Naive B cell (primary cell): ENCODE data around the gene TMCC3. TPM values are rescaled to one million over a fixed set of nuclear protein-coding genes. Genes with fewer than 3 reads are reported as not detected.
A peak's percentile ranks its signal among the peaks of the same experiment; 100 is the strongest.

Experiments used
- ATAC-seq, 2 donors: fragments of 150-1000 bp; cut with Tn5 transposase; 2 replicates each; pipeline ENCODE4 v1.10.0; 2021; ENCODE audit warnings: low read depth in 2 of 2, mild to moderate bottlenecking in 2 of 2, moderate library complexity in 2 of 2
- DNase-seq: peaks from one replicate; pipeline ENCODE4 v3.0.0; 2022
- H3K27ac Mint-ChIP-seq, 6 donors: one replicate each; pipeline ENCODE4 v1.8.0; 2020 to 2022; ENCODE audit warnings: mild to moderate bottlenecking in 6 of 6, mixed read lengths in 6 of 6, moderate library complexity in 5 of 6, inconsistent platforms in 2 of 6
- H3K27me3 Mint-ChIP-seq, 3 donors: one replicate each; pipeline ENCODE4 v1.8.0; 2021 to 2022; ENCODE audit warnings: mixed read lengths in 3 of 3, mild to moderate bottlenecking in 1 of 3
- H3K36me3 Mint-ChIP-seq, 2 donors: one replicate each; pipeline ENCODE4 v1.8.0; 2020 to 2022; ENCODE audit warnings: mixed read lengths in 2 of 2, inconsistent platforms in 1 of 2, mild to moderate bottlenecking in 1 of 2
- H3K4me1 Mint-ChIP-seq, 3 donors: one replicate each; pipeline ENCODE4 v1.8.0; 2020 to 2022; ENCODE audit warnings: mixed read lengths in 3 of 3, inconsistent platforms in 1 of 3, mild to moderate bottlenecking in 1 of 3, moderate library complexity in 1 of 3
- H3K4me3 Mint-ChIP-seq, 8 donors: one replicate each; pipeline ENCODE4 v1.8.0; 2020 to 2022; ENCODE audit warnings: mild to moderate bottlenecking in 8 of 8, mixed read lengths in 8 of 8, moderate library complexity in 8 of 8, inconsistent platforms in 2 of 8
- H3K9me3 Mint-ChIP-seq, 7 donors: one replicate each; pipeline ENCODE4 v1.8.0; 2020 to 2022; ENCODE audit warnings: mixed read lengths in 7 of 7, mild to moderate bottlenecking in 5 of 7, inconsistent platforms in 2 of 7, moderate library complexity in 1 of 7
- polyA plus RNA-seq, 6 donors: library from polyadenylated mRNA; unstranded; fragments of 300-500 nt; fragmentation: Illumina TruSeq; gene quantifications; one replicate each; pipeline ENCODE4 v1.2.3, GENCODE V29; 2021; ENCODE audit warnings: low read depth in 6 of 6

Gene TMCC3
- polyA plus RNA-seq, 6 donors from 2014 or later: 8.4 to 21.7 (median 13.5) TPM

DNA sequence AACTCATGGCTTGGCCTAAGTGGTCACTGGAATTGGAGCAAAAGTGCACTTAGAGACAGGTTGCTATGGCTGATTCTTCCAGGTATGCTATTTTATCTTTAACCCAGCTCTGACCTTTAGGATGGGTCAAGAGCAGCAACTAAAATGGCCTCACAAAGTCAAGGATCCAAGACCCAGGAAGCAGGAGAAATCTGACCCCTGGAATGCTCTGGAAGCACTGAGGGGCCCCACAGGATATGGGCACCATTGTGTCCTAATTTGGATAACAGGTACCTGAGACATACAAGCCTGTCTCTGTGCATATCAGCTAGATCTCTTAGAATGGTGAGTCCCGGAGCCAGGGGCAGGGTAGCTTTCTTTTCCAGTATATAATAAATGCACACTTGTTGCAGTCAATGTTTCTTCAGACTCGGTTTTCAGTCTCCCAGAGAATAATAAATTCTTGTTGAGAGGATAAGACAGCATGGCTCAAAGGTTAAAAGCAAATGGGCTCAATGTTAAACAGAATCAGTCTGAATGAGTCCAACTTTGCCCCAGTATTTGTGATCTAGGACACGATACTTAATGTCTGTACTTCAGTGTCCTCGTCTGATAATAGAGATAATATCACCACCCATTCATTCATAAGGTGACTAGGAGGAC is 29.3 kb upstream of the TMCC3 start:
- Mint-ChIP-seq H3K9me3 (peaks cover 0 to 1% (median 0%) of the 10 kb centered on the region in 7 donors), H3K4me3 (no peak overlapping the region), H3K27ac (peak overlapping the region in 2 of 6 donors; percentile 28 to 36), H3K36me3 (peaks cover 0 to 7% of the 10 kb centered on the region in 2 donors), H3K27me3 (peaks cover 0 to 4% (median 0%) of the 10 kb centered on the region in 3 donors), H3K4me1 (peaks cover 27 to 64% (median 45%) of the 10 kb centered on the region in 3 donors)
- ATAC-seq: no peak
- DNase-seq: no peak

DNA sequence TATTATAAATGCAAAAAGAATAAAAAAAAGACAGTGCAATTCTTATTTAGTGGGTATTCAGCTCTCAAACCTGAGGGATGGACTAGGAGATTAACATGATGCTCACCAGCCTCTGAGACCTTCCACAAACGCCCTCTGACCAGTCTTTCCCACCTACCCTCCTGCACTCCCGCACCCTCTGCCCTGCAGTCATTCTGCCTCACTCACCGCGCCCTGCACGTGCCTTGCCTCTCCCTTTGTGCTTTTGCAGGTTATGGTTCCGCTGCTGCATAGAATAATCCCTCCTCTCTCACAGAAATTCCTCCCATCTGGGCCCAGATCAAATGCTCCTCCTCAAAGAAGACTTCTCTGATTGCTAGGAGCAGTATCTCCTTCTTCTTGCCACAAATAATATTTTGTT is 28.5 kb upstream of the TMCC3 start:
- Mint-ChIP-seq H3K27me3 (peaks cover 0 to 4% (median 0%) of the 10 kb centered on the region in 3 donors), H3K4me3 (no peak overlapping the region), H3K4me1 (peaks cover 29 to 65% (median 49%) of the 10 kb centered on the region in 3 donors), H3K27ac (peak overlapping the region in 4 of 6 donors; percentile 3 to 75 (median 30)), H3K36me3 (peaks cover 0 to 7% of the 10 kb centered on the region in 2 donors), H3K9me3 (peaks cover 0 to 1% (median 0%) of the 10 kb centered on the region in 7 donors)
- DNase-seq: no peak
- no peak for ATAC-seq

DNA sequence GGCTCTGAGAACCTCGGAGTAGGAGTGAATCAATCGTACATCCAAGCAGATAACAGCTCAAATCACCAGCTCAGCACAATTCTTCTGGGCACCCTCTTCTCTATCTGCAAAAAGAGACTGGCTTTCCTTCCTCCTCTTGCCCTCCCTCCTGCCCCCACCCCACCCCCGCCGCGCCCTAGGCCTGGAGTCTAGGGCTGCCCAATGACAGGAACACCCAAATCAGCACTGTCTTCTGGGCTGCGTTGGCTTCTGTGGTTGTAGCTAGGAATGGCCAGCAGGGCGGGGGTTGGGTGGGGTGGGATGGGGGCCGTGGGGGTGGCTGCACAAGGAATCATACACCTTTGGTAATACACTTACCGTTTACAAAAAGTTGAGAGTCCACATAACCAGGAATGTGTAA is 28.0 kb upstream of the TMCC3 start:
- Mint-ChIP-seq H3K27ac (peak overlapping the region in 3 of 6 donors; percentile 57 to 93 (median 88)), H3K4me3 (peak overlapping the region in 1 of 8 donors; percentile 6), H3K27me3 (peaks cover 0 to 4% (median 0%) of the 10 kb centered on the region in 3 donors), H3K4me1 (peaks cover 29 to 61% (median 46%) of the 10 kb centered on the region in 3 donors), H3K36me3 (peaks cover 0 to 7% of the 10 kb centered on the region in 2 donors), H3K9me3 (peaks cover 0 to 1% (median 0%) of the 10 kb centered on the region in 7 donors)
- DNase-seq (no peak), ATAC-seq (no peak)

DNA sequence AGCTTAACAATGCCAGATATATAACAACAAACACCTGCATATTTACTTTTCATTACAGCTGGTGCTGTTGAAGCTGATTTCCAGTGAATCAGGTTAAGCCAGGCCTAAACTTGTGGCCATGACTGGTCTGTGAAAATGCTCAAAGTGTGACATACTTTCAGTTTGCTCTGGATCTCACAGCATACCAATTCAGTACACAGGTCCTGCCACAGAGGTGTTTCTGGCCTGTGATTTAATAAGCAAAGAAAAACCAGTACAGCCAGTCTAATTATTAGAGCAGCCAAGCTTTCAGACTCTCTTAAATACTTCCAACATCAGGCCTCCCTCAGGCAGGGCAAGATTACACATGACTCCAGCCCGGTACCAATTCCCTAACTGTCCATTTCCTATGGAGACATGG is 27.4 kb upstream of the TMCC3 start:
- Mint-ChIP-seq H3K9me3 (peaks cover 0 to 1% (median 0%) of the 10 kb centered on the region in 7 donors), H3K4me1 (peaks cover 26 to 55% (median 40%) of the 10 kb centered on the region in 3 donors), H3K4me3 (peak overlapping the region in 2 of 8 donors; percentile 6 to 88), H3K27me3 (peaks cover 0 to 4% (median 0%) of the 10 kb centered on the region in 3 donors), H3K27ac (peak overlapping the region; percentile 50 to 93 (median 82)), H3K36me3 (peaks cover 0 to 7% of the 10 kb centered on the region in 2 donors)
- ATAC-seq (no peak), DNase-seq (no peak)

DNA sequence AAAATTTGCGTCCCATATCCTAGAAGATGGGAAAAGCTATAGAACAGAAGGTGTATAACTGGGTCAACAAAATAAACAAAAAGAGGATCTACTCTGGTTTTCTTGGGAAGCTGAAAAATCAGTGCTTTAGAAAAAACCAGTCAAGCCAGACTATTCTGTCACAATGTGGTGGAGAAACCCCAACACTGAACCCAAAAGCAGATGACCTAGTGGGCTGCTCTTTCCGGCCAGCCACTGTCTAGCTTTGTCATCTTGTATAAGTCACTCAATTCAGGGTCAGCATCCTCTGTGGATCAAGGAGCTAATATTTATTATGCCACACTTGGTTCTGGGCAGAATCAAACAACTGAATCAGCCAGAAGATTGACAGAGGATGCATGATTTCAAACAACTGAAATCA is 26.6 kb upstream of the TMCC3 start:
- no peak for DNase-seq
- Mint-ChIP-seq H3K36me3 (peaks cover 0 to 7% of the 10 kb centered on the region in 2 donors), H3K4me3 (peak overlapping the region in 3 of 8 donors; percentile 5 to 88 (median 72)), H3K27me3 (peaks cover 0 to 4% (median 0%) of the 10 kb centered on the region in 3 donors), H3K27ac (peak overlapping the region in 4 of 6 donors; percentile 34 to 93 (median 92)), H3K9me3 (peaks cover 0 to 1% (median 0%) of the 10 kb centered on the region in 7 donors), H3K4me1 (peaks cover 26 to 46% (median 32%) of the 10 kb centered on the region in 3 donors)
- ATAC-seq: no peak

DNA sequence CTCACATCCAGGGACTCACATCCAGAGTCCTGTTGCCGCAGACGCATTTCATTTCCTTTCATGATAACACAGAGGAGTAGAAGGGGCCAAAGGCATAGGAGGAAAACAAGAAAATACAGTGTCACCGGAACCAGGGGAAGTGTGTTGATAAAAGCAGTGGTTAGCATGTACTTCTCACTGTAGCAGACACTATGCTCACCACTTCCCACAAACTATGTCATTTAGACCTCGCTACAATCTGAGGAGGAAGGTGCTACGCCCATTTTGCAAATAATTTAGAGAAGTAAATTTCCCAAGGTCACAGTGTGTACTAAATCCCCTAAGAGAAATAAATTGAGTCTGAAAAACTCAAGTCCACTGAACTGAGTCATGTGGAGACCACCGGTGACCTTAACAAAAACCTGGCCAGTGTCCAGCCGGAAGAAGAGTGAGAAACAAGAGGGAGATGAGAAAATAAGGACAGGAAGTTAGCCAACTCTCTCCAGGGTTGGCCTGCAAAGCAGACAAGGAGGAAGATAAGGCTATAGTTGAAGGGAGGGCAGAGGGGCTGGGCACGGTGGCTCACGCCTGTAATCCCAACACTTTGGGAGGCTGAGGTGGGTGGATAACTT is 25.8 kb upstream of the TMCC3 start:
- ATAC-seq: peak; percentile 97 to 98
- peaks cover 0 to 7% of the 10 kb centered on the region in 2 donors for H3K36me3 Mint-ChIP-seq
- H3K4me1 Mint-ChIP-seq: peaks cover 26 to 43% (median 32%) of the 10 kb centered on the region in 3 donors
- DNase-seq: peak; percentile 75
- peak overlapping the region; percentile 90 to 97 (median 93) for H3K27ac Mint-ChIP-seq
- peaks cover 0 to 4% (median 0%) of the 10 kb centered on the region in 3 donors for H3K27me3 Mint-ChIP-seq
- peak overlapping the region; percentile 1 to 88 (median 70) for H3K4me3 Mint-ChIP-seq
- peaks cover 0 to 1% (median 0%) of the 10 kb centered on the region in 7 donors for H3K9me3 Mint-ChIP-seq

DNA sequence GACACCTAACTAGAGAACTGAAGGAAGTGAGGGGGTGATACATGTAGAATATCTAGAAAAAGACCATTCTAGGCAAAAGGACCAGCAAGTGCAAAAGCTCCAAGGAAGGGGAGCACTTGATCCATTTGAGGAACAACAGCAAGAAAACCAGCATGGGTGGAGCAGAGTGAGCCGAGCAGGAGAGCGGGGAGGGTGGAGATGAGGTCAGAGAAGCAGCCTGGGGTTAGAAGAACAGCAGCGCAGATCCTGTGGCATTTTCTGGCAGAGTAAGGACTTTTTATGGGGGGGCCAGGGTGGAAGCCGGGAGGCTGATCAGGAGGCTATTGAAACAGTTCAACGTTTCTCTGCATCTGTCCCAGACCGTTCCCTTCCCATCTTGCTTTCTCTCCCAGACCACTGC is 24.5 kb upstream of the TMCC3 start:
- ATAC-seq: no peak
- H3K27me3 Mint-ChIP-seq: peaks cover 0 to 4% (median 0%) of the 10 kb centered on the region in 3 donors
- DNase-seq: no peak
- H3K4me3 Mint-ChIP-seq: peak overlapping the region in 7 of 8 donors; percentile 18 to 83 (median 68)
- H3K27ac Mint-ChIP-seq: peak overlapping the region; percentile 16 to 93 (median 85)
- peaks cover 26 to 43% (median 32%) of the 10 kb centered on the region in 3 donors for H3K4me1 Mint-ChIP-seq
- no peaks in the 10 kb centered on the region for H3K36me3 Mint-ChIP-seq
- H3K9me3 Mint-ChIP-seq: no peaks in the 10 kb centered on the region

DNA sequence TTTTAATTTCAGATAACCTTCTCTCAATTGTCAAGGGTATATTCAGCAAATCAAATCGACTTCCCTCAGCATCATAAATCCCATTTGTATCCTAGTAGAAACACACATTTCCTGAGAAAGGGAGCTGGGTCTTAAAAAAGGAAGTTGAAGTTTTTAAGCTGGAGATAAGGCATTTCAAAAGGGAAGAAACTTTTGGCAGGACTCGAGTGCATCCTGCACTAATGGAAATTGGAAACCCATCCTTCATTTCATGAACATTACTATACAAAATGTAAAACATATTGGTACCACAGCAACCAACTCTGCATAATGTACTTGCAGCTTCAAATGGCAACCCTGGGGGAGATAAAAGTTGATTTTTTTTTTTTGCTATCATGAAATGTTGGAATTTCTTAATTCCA is 23.7 kb upstream of the TMCC3 start:
- ATAC-seq: no peak
- H3K4me1 Mint-ChIP-seq: peaks cover 25 to 43% (median 31%) of the 10 kb centered on the region in 3 donors
- no peak for DNase-seq

DNA sequence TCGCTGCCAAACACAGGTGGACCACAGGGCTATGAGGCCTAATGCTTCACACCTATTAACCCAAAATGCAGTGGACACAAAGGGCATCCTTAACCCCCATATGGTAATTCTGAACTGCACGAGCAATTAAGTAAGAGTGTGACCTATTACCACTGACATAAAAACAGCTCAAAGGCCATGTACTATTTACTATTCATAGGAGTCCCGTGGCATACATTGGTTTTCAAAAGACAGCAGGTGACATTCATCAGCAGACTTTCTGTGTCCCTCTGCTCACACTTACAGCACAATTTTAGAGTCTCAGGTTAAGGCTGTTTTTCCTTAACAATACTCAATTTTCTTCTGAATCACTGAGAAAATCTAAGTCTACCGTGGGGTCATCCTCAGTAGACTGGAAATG is 23.1 kb upstream of the TMCC3 start:
- H3K27ac Mint-ChIP-seq: no peak overlapping the region
- no peaks in the 10 kb centered on the region for H3K36me3 Mint-ChIP-seq
- no peak for ATAC-seq
- no peaks in the 10 kb centered on the region for H3K9me3 Mint-ChIP-seq
- H3K4me1 Mint-ChIP-seq: peaks cover 21 to 42% (median 27%) of the 10 kb centered on the region in 3 donors
- DNase-seq: no peak
- H3K27me3 Mint-ChIP-seq: peaks cover 0 to 4% (median 0%) of the 10 kb centered on the region in 3 donors
- no peak overlapping the region for H3K4me3 Mint-ChIP-seq

More for the DNA sequence above, 23.7 kb upstream of the TMCC3 start:
- Mint-ChIP-seq H3K4me3 (no peak overlapping the region), H3K27ac (no peak overlapping the region), H3K27me3 (peaks cover 0 to 4% (median 0%) of the 10 kb centered on the region in 3 donors), H3K36me3 (no peaks in the 10 kb centered on the region), H3K9me3 (no peaks in the 10 kb centered on the region)

DNA sequence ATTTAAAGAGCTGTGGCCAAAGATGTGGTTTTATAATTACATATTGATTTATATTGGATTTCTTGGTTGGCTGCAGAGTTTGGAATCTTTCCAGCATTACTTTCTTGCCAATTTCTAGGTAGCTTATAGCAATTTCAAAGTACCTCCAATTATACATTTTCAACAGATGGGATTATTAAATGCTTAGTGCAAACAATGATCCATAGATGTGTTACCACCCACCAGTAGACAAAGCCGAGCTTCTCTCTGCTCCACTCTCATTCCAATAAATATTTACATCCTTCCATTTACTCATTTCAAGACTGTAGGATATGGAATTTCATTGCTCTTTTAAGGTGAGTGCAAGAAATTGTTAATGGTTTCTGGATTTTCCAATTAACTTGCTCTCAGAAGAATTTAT is 21.6 kb upstream of the TMCC3 start:
- no peaks in the 10 kb centered on the region for H3K9me3 Mint-ChIP-seq
- H3K36me3 Mint-ChIP-seq: no peaks in the 10 kb centered on the region
- no peak overlapping the region for H3K4me3 Mint-ChIP-seq
- H3K27me3 Mint-ChIP-seq: peaks cover 0 to 4% (median 0%) of the 10 kb centered on the region in 3 donors
- H3K4me1 Mint-ChIP-seq: peaks cover 16 to 28% (median 20%) of the 10 kb centered on the region in 3 donors
- no peak overlapping the region for H3K27ac Mint-ChIP-seq
- DNase-seq (no peak), ATAC-seq (no peak)

DNA sequence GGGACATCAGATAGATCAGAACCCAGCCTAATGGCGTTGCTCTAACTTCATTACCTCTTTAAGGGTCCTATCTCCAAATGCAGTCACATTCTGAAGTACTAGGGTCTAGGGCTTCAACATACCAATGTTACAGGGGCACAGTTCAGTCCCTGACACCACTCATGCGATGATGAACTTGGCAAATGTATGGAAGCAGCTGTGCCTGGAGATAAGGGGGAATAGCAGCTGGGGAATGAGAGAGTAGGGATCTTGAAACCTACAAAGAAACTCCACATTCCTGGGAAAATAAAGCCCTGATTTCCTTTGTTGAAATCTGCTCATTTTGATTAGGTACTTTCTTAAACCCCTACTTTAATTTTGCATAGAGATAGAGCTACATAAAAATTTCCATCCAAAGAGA is 20.5 kb upstream of the TMCC3 start:
- H3K36me3 Mint-ChIP-seq: no peaks in the 10 kb centered on the region
- H3K9me3 Mint-ChIP-seq: no peaks in the 10 kb centered on the region
- DNase-seq (no peak), ATAC-seq (no peak)
- peaks cover 0 to 4% (median 0%) of the 10 kb centered on the region in 3 donors for H3K27me3 Mint-ChIP-seq
- H3K4me3 Mint-ChIP-seq: no peak overlapping the region
- peaks cover 9 to 18% (median 12%) of the 10 kb centered on the region in 3 donors for H3K4me1 Mint-ChIP-seq
- no peak overlapping the region for H3K27ac Mint-ChIP-seq

DNA sequence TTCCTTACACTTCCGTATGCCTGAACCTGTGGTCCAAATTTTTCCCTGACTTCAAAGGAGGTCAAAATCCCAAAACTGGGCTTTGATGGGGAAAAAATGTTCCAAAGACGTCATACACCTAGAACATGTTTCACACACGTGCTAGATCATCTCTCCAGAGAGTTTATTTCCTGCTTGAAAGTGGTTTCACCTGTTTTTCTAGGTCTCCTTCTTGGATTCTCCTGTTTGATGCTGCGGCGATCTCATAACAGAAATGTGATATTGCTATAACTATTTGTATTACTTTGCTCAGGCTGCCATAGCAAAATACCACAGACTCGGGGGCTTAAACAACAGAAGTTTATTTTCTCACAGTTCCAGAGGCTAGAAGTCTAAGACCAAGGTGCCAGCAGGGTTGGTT is 19.7 kb upstream of the TMCC3 start:
- DNase-seq (no peak), ATAC-seq (no peak)
- Mint-ChIP-seq H3K4me1 (peaks cover 5 to 10% (median 7%) of the 10 kb centered on the region in 3 donors), H3K4me3 (no peak overlapping the region), H3K27ac (peak overlapping the region in 1 of 6 donors; percentile 30), H3K9me3 (no peaks in the 10 kb centered on the region), H3K27me3 (no peaks in the 10 kb centered on the region), H3K36me3 (no peaks in the 10 kb centered on the region)

DNA sequence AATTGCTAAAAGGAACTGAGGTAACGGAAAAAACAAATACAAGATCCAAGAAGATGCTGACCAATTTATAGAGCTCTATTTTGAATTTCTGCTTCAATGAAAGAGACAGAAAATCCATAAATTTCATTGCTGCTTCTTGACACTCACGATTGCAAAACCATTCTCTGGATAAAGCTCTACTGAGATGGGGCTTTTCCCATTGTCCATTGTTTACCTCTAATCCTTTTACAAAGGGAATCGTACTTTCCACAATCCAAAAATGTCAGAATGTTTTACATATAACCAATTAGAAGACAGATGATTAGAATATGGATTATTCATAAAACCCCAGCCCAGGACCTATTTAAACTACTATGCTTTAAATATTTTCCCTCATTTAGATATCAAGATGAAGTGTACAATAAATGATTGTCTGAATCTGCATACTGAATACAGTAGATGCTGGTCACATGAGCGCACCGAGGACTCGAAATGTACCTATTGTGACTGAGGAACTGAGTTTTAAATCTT is 16.7 kb upstream of the TMCC3 start:
- H3K27me3 Mint-ChIP-seq: no peaks in the 10 kb centered on the region
- no peaks in the 10 kb centered on the region for H3K36me3 Mint-ChIP-seq
- H3K4me3 Mint-ChIP-seq: no peak overlapping the region
- peaks cover 7 to 15% (median 7%) of the 10 kb centered on the region in 3 donors for H3K4me1 Mint-ChIP-seq
- H3K9me3 Mint-ChIP-seq: no peaks in the 10 kb centered on the region
- no peak overlapping the region for H3K27ac Mint-ChIP-seq
- DNase-seq: no peak
- no peak for ATAC-seq
